Left lung (tissue), 10 donors: ENCODE measurements around the gene ZBTB20. TPM values are rescaled to one million over a fixed set of nuclear protein-coding genes. Genes with fewer than 3 reads are reported as not detected.

Experiments
- ATAC-seq: fragments of 200-7000 bp; cut with Tn5 transposase; one replicate; pipeline ENCODE4 v1.9.1; 2020; ENCODE audit warnings: moderate library complexity
- DNase-seq, 4 donors: peaks; one replicate each; pipeline ENCODE4 v3.0.0-alpha.2; 2013 to 2020
- H3K27ac ChIP-seq, 2 donors: fragments of 200-600 bp; sonication (generic) in 1 of 2; one replicate each; pipeline versions ENCODE4 v1.5.0 to v1.8.0; 2020 to 2021
- H3K27me3 ChIP-seq, 2 donors: fragments of 200-600 bp; sonication (generic) in 1 of 2; one replicate each; pipeline versions ENCODE4 v1.5.0 to v1.8.0; 2020 to 2021
- H3K36me3 ChIP-seq, 2 donors: fragments of 200-600 bp; sonication (generic) in 1 of 2; one replicate each; pipeline versions ENCODE4 v1.5.0 to v1.8.0; 2020 to 2021
- H3K4me1 ChIP-seq, 2 donors: fragments of 200-600 bp; one replicate each; pipeline ENCODE4 v1.8.0; 2021
- H3K4me3 ChIP-seq, 2 donors: fragments of 200-600 bp; sonication (generic) in 1 of 2; one replicate each; pipeline versions ENCODE4 v1.5.0 to v1.8.0; 2020 to 2021; ENCODE audit warnings: mild to moderate bottlenecking in 1 of 2
- H3K9me3 ChIP-seq, 2 donors: fragments of 200-600 bp; sonication (generic) in 1 of 2; one replicate each; pipeline versions ENCODE4 v1.5.0 to v1.8.0; 2020 to 2021
- CTCF ChIP-seq, 2 donors: fragments of 200-600 bp; sonication (generic) in 1 of 2; IDR thresholded peaks; one replicate each; pipeline versions ENCODE4 v1.5.0 to v1.8.0; 2021; ENCODE audit warnings: antibody characterized with exemption in 2 of 2
- intact Hi-C, 2 donors: fragments of 100-400 bp; cut with DNase I; formaldehyde crosslinking; loops; one replicate each; pipeline versions ENCODE4 v1.11.2 to v1.14.2; 2022
- polyA plus RNA-seq, 6 donors: library from polyadenylated mRNA; unstranded; fragments of 120-200 nt; gene quantifications; one replicate each; pipeline ENCODE4 v1.2.1, GENCODE V29; 2013; ENCODE audit not compliant: insufficient read length in 6 of 6
- total RNA-seq, 2 donors: library from RNA; stranded (reverse); fragmentation: NEBNext Ultra II Directional; extraction: Animal tissue kit (Norgen Biotek cat#: 25700); gene quantifications; one replicate each; pipeline ENCODE4 v1.2.1, GENCODE V29; 2021
- donor health status: DM: no; HTN: yes; CAD: no.
- donor health status: DM: no; HTN: no; CAD: no.

Gene ZBTB20
- total and polyA plus RNA-seq, 8 donors: 1.1 to 63.5 (median 6.0) TPM

GRCh38 chr3:114706591-114707232 lies 440.4 kb downstream of the ZBTB20 start:
- Histone ChIP-seq H3K4me1 (peaks cover 4 to 10% of the 10 kb centered on the region in 2 donors), H3K27me3 (no peaks in the 10 kb centered on the region), H3K27ac (peak overlapping the region in 1 of 2 donors; percentile 29), H3K4me3 (no peak overlapping the region), H3K36me3 (no peaks in the 10 kb centered on the region), H3K9me3 (no peaks in the 10 kb centered on the region)
- DNase-seq (no peak), ATAC-seq (peak; percentile 89)
- no peak for TF ChIP-seq CTCF (IDR thresholded peaks at IDR 0.05)
- intact Hi-C loops: no loop called here

- DNase-seq (peak in 1 of 4 donors; percentile 13), ATAC-seq (no peak)
- Histone ChIP-seq H3K4me1 (peaks cover 4 to 31% of the 10 kb centered on the region in 2 donors), H3K27ac (no peak overlapping the region), H3K27me3 (no peaks in the 10 kb centered on the region), H3K36me3 (no peaks in the 10 kb centered on the region), H3K4me3 (no peak overlapping the region), H3K9me3 (no peaks in the 10 kb centered on the region)
- TF ChIP-seq CTCF (IDR thresholded peaks at IDR 0.05): no peak
- intact Hi-C loops: no loop called here
These were observed 446.4 kb downstream of the ZBTB20 start for GRCh38 chr3:114700637-114701234.

- ATAC-seq (peak; percentile 77), DNase-seq (no peak)
- Histone ChIP-seq H3K27ac (peak overlapping the region in 1 of 2 donors; percentile 62), H3K36me3 (no peaks in the 10 kb centered on the region), H3K9me3 (no peaks in the 10 kb centered on the region), H3K4me3 (no peak overlapping the region), H3K4me1 (peaks cover 4 to 27% of the 10 kb centered on the region in 2 donors), H3K27me3 (no peaks in the 10 kb centered on the region)
- intact Hi-C loops: no loop called here
- TF ChIP-seq CTCF (IDR thresholded peaks at IDR 0.05): no peak
These were observed 448.7 kb downstream of the ZBTB20 start for GRCh38 chr3:114698146-114699105.

- peak overlapping the region in 1 of 2 donors; percentile 62 for H3K27ac ChIP-seq
- no peak for TF ChIP-seq CTCF (IDR thresholded peaks at IDR 0.05)
- ATAC-seq (peak; percentile 88), DNase-seq (no peak)
- intact Hi-C loops: no loop called here
- peaks cover 4 to 27% of the 10 kb centered on the region in 2 donors for H3K4me1 ChIP-seq
- no peak overlapping the region for H3K4me3 ChIP-seq
- no peaks in the 10 kb centered on the region for H3K27me3 ChIP-seq
- no peaks in the 10 kb centered on the region for H3K36me3 ChIP-seq
- H3K9me3 ChIP-seq: no peaks in the 10 kb centered on the region
These were observed 449.7 kb downstream of the ZBTB20 start for GRCh38 chr3:114697401-114697800.

GRCh38 chr3:114694251-114694650 lies 452.8 kb downstream of the ZBTB20 start:
- no peak for DNase-seq
- Histone ChIP-seq H3K27me3 (no peaks in the 10 kb centered on the region), H3K4me1 (peaks cover 4 to 27% of the 10 kb centered on the region in 2 donors), H3K9me3 (no peaks in the 10 kb centered on the region), H3K27ac (no peak overlapping the region), H3K36me3 (no peaks in the 10 kb centered on the region), H3K4me3 (no peak overlapping the region)
- no peak for TF ChIP-seq CTCF (IDR thresholded peaks at IDR 0.05)
- ATAC-seq: no peak
- intact Hi-C loops: no loop called here
